Measurements from ENCODE around the gene TNNC2. TPM values are rescaled to one million over a fixed set of nuclear protein-coding genes. Genes with fewer than 3 reads are reported as not detected.

The TNNC2 gene
- total and polyA plus RNA-seq, 2 of the 13 experiments (the other 11 are each of a cell fraction or from before 2014, with no cell fraction given), result 1.8 to 4.7 TPM

GRCh38 chr20:45812157-45813005, 14.7 kb downstream of the TNNC2 start, which contains the start of gene UBE2C (continued):
- TF ChIP-seq ZNF224 (CRISPR knock-in tag; IDR thresholded peaks at IDR 0.05) (no peak), RBFOX2 (IDR thresholded peaks at IDR 0.05; ENCODE audit: low read depth, low read length) (peak; percentile 91), ZNF317 (CRISPR knock-in tag; IDR thresholded peaks at IDR 0.05) (no peak), HNF1B (CRISPR knock-in tag; IDR thresholded peaks at IDR 0.05) (no peak), NCOA2 (CRISPR knock-in tag; IDR thresholded peaks at IDR 0.05) (no peak), ZNF143 (CRISPR knock-in tag; IDR thresholded peaks at IDR 0.05) (no peak), EP300 (IDR thresholded peaks at IDR 0.05; ENCODE audit: low read depth in 2 of 2, low read length in 2 of 2) (no peak), EP300 (CRISPR knock-in tag; IDR thresholded peaks at IDR 0.05; ENCODE audit: borderline replicate concordance) (0 out of 2 replicates have a peak, but pooled peaks have one; percentile 6), BORCS8-MEF2B (CRISPR knock-in tag; IDR thresholded peaks at IDR 0.05) (peak; percentile 96), ZNF672 (CRISPR knock-in tag; IDR thresholded peaks at IDR 0.05) (no peak), ZNF33A (CRISPR knock-in tag; IDR thresholded peaks at IDR 0.05; ENCODE audit: borderline replicate concordance) (no peak), SOX13 (IDR thresholded peaks at IDR 0.05) (no peak), SOX13 (CRISPR knock-in tag; conservative IDR thresholded peaks at IDR 0.05 in 1 of 2, IDR thresholded peaks at IDR 0.05 in 1 of 2) (no peak), MYC (CRISPR knock-in tag; IDR thresholded peaks at IDR 0.05; ENCODE audit: borderline replicate concordance) (peak; percentile 80), KDM1A (CRISPR knock-in tag; IDR thresholded peaks at IDR 0.05) (no peak), CREM (IDR thresholded peaks at IDR 0.05) (peak; percentile 67), CREM (CRISPR knock-in tag; IDR thresholded peaks at IDR 0.05) (0 out of 2 replicates have a peak, but pooled peaks have one; percentile 25), ZNF354B (CRISPR knock-in tag; IDR thresholded peaks at IDR 0.05) (0 out of 2 replicates have a peak, but pooled peaks have one; percentile 61), NFAT5 (CRISPR knock-in tag; IDR thresholded peaks at IDR 0.05) (peak; percentile 76; the same call in 1 of the 2 replicates), HIC2 (CRISPR knock-in tag; IDR thresholded peaks at IDR 0.05; ENCODE audit: low read depth) (no peak; the same call in 1 of the 2 replicates), ZNF329 (CRISPR knock-in tag; IDR thresholded peaks at IDR 0.05; ENCODE audit: low read depth) (no peak)
